Heart left ventricle (tissue), 16 donors: ENCODE results near the gene MEIOB. TPM values are rescaled to one million over a fixed set of nuclear protein-coding genes. Genes with fewer than 3 reads are reported as not detected.

Experiments
- ATAC-seq, 4 donors: fragments of 200-7000 bp; cut with Tn5 transposase; one replicate each; pipeline ENCODE4 v1.9.1; 2020 to 2022; ENCODE audit warnings: moderate library complexity in 4 of 4, mild to moderate bottlenecking in 3 of 4, moderate number of reproducible peaks in 1 of 4
- DNase-seq, 5 donors: peaks; one replicate each; pipeline ENCODE4 v3.0.0-alpha.2; 2020
- H3K27ac ChIP-seq, 12 donors: fragments of 200-600 bp; sonication (generic) in 4 of 12; one replicate each; pipeline versions ENCODE4 v1.5.0 to v1.8.0; 2016 to 2022; ENCODE audit warnings: mild to moderate bottlenecking in 2 of 12
- H3K27me3 ChIP-seq, 9 donors: fragments of 200-600 bp; sonication (generic) in 2 of 9; one replicate each; pipeline versions ENCODE4 v1.5.1 to v1.8.0; 2016 to 2022; ENCODE audit warnings: mild to moderate bottlenecking in 3 of 9
- H3K36me3 ChIP-seq, 9 donors: fragments of 200-600 bp; sonication (generic) in 2 of 9; one replicate each; pipeline versions ENCODE4 v1.5.0 to v1.8.0; 2018 to 2022; ENCODE audit warnings: mild to moderate bottlenecking in 2 of 9
- H3K4me1 ChIP-seq, 12 donors: fragments of 200-600 bp; sonication (generic) in 4 of 12; one replicate each; pipeline versions ENCODE4 v1.5.0 to v1.8.0; 2016 to 2022; ENCODE audit warnings: mild to moderate bottlenecking in 3 of 12
- H3K4me3 ChIP-seq, 12 donors: fragments of 200-600 bp; sonication (generic) in 4 of 12; one replicate each; pipeline versions ENCODE4 v1.5.0 to v1.8.0; 2017 to 2022; ENCODE audit warnings: mild to moderate bottlenecking in 9 of 12, moderate library complexity in 4 of 12
- H3K9me3 ChIP-seq, 12 donors: fragments of 200-600 bp; sonication (generic) in 4 of 12; one replicate each; pipeline versions ENCODE4 v1.5.0 to v1.8.0; 2016 to 2022; ENCODE audit warnings: mild to moderate bottlenecking in 1 of 12
- POLR2A ChIP-seq, 2 donors: fragments of 450-650 bp; IDR thresholded peaks; one replicate each; pipeline ENCODE4 v1.6.1; 2017; ENCODE audit warnings: antibody characterized with exemption in 2 of 2, mild to moderate bottlenecking in 2 of 2, moderate library complexity in 2 of 2
- WGBS, 4 donors: extraction: QIAGEN DNeasy Blood & Tissue Kit in 2 of 4; methylation state at CpG; one replicate each; pipeline versions ENCODE4 v1.1.5 to v1.1.7; 2013 to 2018; 5-methylcytosine and 5-hydroxymethylcytosine counted together
- intact Hi-C, 10 donors: fragments of 100-400 bp; cut with DNase I; formaldehyde crosslinking; loops; one replicate each; pipeline versions ENCODE4 v1.11.1 to v1.14.2; 2022
- polyA plus RNA-seq, 2 donors: library from polyadenylated mRNA; stranded (reverse); fragments of 200-250 nt; gene quantifications; one replicate each; pipeline ENCODE4 v1.2.3, GENCODE V29; 2013
- total RNA-seq, 9 donors: library from RNA; depleted of rRNA in 2 of 9; stranded (reverse); fragments of >200 nt in 2 of 9; fragmentation: NEBNext Ultra II Directional in 3 of 9; extraction: Animal tissue kit (Norgen Biotek cat#: 25700) in 3 of 9; gene quantifications; one replicate each; pipeline versions ENCODE4 v1.1.0 to v1.2.4, GENCODE V29; 2016 to 2023
- TF ChIP-seq, protein P1 (sequence below), 12 donors: fragments of 200-600 bp; sonication (generic) in 4 of 12; IDR thresholded peaks; one replicate each; pipeline versions ENCODE4 v1.5.0 to v1.8.0; 2018 to 2022; ENCODE audit warnings: antibody characterized with exemption in 12 of 12, mild to moderate bottlenecking in 5 of 12
- donor health status: ischemic (EF 13 %, LVEDD 7.1; RV severe dilation, severe dysfunction).
- donor health status: healthy with polysubstance abuse.
- donor health status: DM: no; HTN: yes; CAD: no.
- donor health status: DM: no; HTN: no; CAD: no.
- donor health status: ischemic (EF 25% LVEDD 6.9; RV normal size, moderate dysfunction).
- donor health status: ischemic (EF 25% LVEDD 5.7; RV mildly dilated, moderate dysfunction).
- donor health status: healthy.
- donor health status: DM: yes; HTN: yes; CAD: no.
- donor health status: ischemic (EF 35%, LVEDD 5.7; RV mildly dilated, moderate dysfunction).
- donor health status: nonischemic (EF 11% LVEDD 7.7; RV severe dilation, severe dysfunction).
- donor health status: DM: yes; HTN: yes; CAD: no.
- donor health status: PGD.
- donor health status: ischemic (EF 29% LVEDD 5.4; RV normal size, mild dysfunction).
- donor health status: nonischemic (EF 23%, LVEDD 6.1; RV moderate dilation, normal function).

MEIOB gene
- total and polyA plus RNA-seq, 11 donors: not detected

DNA sequence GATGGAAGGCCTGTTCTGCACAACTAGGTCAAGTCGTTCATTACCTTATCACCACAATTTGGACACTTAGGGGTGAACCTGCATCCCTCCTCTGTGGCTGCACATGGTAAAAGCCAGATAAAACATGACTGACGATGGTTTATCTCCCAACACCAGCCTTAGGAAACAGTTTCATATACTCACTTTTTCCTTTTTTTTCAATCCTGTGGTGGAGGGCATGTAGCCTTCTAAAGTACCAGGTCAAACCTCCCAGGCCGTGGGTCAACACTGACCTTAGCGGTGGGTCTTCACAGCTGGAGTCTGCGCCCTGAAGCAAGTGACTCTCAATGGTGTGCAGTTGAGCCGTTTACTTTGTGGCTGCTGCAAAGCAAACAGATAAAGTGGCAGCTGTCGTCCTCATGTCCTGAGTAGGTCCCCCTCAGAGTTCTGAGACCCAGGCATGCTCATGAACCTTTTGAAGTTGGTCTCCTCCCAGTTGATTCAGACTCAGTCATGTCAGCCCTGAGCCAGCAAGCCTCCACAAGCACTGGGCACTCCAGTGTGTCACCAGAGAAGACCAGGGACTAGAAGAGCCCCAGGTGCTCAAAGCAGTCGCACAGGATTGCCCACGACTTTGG is 39.0 kb downstream of the MEIOB start:
- H3K27ac ChIP-seq: no peak overlapping the region
- no peaks in the 10 kb centered on the region for H3K9me3 ChIP-seq
- intact Hi-C loops: no loop called here
- no peak for DNase-seq
- TF ChIP-seq, protein P1, sequence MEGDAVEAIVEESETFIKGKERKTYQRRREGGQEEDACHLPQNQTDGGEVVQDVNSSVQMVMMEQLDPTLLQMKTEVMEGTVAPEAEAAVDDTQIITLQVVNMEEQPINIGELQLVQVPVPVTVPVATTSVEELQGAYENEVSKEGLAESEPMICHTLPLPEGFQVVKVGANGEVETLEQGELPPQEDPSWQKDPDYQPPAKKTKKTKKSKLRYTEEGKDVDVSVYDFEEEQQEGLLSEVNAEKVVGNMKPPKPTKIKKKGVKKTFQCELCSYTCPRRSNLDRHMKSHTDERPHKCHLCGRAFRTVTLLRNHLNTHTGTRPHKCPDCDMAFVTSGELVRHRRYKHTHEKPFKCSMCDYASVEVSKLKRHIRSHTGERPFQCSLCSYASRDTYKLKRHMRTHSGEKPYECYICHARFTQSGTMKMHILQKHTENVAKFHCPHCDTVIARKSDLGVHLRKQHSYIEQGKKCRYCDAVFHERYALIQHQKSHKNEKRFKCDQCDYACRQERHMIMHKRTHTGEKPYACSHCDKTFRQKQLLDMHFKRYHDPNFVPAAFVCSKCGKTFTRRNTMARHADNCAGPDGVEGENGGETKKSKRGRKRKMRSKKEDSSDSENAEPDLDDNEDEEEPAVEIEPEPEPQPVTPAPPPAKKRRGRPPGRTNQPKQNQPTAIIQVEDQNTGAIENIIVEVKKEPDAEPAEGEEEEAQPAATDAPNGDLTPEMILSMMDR (IDR thresholded peaks at IDR 0.05): no peak
- TF ChIP-seq POLR2A (IDR thresholded peaks at IDR 0.05): no peak
- H3K4me1 ChIP-seq: peaks cover 4 to 26% (median 18%) of the 10 kb centered on the region in 12 donors
- no peaks in the 10 kb centered on the region for H3K27me3 ChIP-seq
- no peak overlapping the region for H3K4me3 ChIP-seq
- no peak for ATAC-seq
- H3K36me3 ChIP-seq: peaks cover 0 to 22% (median 13%) of the 10 kb centered on the region in 9 donors
- WGBS, 4 donors: 64 to 76% (median 70%) methylated on average over 9 of the region's 9 CpGs

DNA sequence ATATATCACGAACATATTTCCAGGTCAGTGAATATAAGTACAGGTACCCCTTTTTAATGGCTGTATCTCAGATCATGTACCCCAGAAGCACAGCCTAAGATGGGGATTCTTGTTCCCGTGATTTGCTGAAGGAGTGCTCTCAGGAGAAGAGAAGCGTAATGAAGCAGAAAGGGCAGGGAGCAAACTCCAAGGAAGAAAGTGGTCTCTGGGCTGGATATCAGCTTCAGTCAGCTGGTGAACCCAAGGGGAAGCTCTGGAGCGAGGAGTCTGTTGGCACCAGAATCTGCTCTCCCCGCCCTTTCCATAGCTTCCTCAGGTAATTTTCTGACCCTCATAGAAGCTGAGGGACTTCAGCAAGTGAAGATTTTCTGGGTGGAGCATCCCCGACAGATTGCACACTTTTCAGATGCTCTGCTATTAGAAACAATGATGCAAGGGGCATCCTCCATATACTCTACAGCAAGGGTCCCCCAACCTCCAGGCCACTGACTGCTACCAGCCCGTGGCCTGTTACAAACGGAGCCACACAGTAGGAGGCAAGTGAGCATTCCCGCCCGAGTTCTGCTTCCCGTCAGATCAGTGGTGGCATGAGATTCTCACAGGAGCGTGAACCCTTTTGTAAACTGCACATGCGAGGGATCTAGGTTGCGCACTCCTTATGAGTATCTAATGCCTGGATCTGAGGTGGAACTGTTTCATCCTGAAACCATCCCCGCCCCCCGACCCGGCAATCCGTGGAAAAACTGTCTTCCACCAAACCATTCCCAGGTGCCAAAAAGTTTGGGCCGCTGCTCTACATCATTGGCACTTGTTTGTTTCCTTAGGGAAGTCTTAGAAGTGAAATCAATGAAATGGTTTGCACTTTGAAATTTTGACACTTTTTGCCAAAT is 40.5 kb downstream of the MEIOB start:
- Histone ChIP-seq H3K4me1 (peaks cover 4 to 31% (median 23%) of the 10 kb centered on the region in 12 donors), H3K27ac (no peak overlapping the region), H3K36me3 (peaks cover 0 to 22% (median 13%) of the 10 kb centered on the region in 9 donors), H3K4me3 (no peak overlapping the region), H3K9me3 (no peaks in the 10 kb centered on the region), H3K27me3 (no peaks in the 10 kb centered on the region)
- WGBS, 4 donors: 82 to 88% (median 85%) methylated on average over 18 to 19 of the region's 19 CpGs
- ATAC-seq (no peak), DNase-seq (no peak)
- intact Hi-C loops: no loop called here
- TF ChIP-seq, protein P1 (IDR thresholded peaks at IDR 0.05): no peak
- no peak for TF ChIP-seq POLR2A (IDR thresholded peaks at IDR 0.05)

DNA sequence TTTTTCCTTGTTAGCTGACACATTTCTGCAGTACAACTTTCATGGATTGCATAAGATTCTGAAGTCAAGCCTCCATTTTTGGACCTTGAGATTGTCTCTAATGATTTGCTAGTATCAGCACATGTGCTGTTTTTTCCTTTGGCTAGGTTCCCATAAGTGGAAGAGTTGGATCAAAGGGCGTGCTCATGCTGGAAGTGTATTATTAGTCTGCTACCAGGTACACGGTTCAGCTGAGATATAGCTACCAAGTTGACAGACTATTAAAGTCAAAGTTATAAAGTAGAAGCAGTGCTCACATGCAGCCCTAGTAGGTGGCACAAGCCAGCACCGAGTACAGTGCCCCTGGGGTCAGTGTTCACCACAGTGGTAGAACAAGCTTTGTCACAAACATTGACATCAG is 41.8 kb downstream of the MEIOB start:
- TF ChIP-seq, protein P1 (IDR thresholded peaks at IDR 0.05): no peak
- TF ChIP-seq POLR2A (IDR thresholded peaks at IDR 0.05): no peak
- H3K4me3 ChIP-seq: no peak overlapping the region
- H3K36me3 ChIP-seq: peaks cover 0 to 22% (median 13%) of the 10 kb centered on the region in 9 donors
- DNase-seq (no peak), ATAC-seq (no peak)
- H3K27me3 ChIP-seq: no peaks in the 10 kb centered on the region
- intact Hi-C loops: no loop called here
- no peak overlapping the region for H3K27ac ChIP-seq
- H3K9me3 ChIP-seq: no peaks in the 10 kb centered on the region
- peaks cover 9 to 39% (median 30%) of the 10 kb centered on the region in 12 donors for H3K4me1 ChIP-seq
- WGBS, 4 donors: 43 to 47% (median 45%) methylated on average over 3 of the region's 3 CpGs
